ENCODE results near the gene SETBP1.

DNA sequence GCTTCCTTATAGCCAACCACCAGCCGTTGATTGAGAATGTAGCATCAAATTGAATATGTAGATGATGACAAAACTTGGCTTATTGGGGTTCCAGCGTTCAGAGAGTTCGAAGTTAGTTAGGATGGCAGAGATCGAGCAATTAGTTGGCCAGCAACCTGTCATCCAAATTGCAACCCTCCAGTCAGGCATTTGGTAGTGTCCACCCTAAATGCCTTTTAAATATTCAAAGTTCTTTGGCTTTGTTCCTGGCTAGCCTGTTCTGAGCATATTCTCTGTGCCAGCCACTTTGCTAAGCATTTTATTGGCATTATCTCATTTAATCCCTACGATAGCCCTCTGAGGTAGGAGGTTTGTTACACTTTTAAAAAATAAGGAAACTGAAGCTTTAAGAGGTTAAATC is 342.8 kb downstream of the SETBP1 start:
- TF ChIP-seq POLR2A (IDR thresholded peaks at IDR 0.05; ENCODE audit: low read depth, low read length) (no peak), POLR2AphosphoS5 (IDR thresholded peaks at IDR 0.05; ENCODE audit: low read depth, low read length) (no peak)
